CD4-positive, CD25-positive, alpha-beta regulatory T cell (primary cell): ENCODE measurements around the gene IMP3. TPM values are rescaled to one million over a fixed set of nuclear protein-coding genes. Genes with fewer than 3 reads are reported as not detected.
A peak's percentile ranks its signal among the peaks of the same experiment; 100 is the strongest.

Experiments used
- ATAC-seq, 2 donors: fragments of 150-1000 bp; cut with Tn5 transposase; one replicate each; pipeline ENCODE4 v1.10.0; 2021; ENCODE audit warnings: low read depth in 2 of 2, moderate number of reproducible peaks in 2 of 2, moderate library complexity in 1 of 2
- DNase-seq, 3 donors: peaks; one replicate each; pipeline versions ENCODE4 v3.0.0 to v3.0.0-alpha.2; 2012 to 2022; ENCODE audit warnings: mixed read lengths in 1 of 3
- H3K27ac ChIP-seq: one replicate; pipeline ENCODE4 v1.7.0; 2013; ENCODE audit warnings: mild to moderate bottlenecking, low read length; ENCODE audit not compliant: insufficient read depth, poor library complexity, severe bottlenecking
- H3K27me3 ChIP-seq: one replicate; pipeline ENCODE4 v1.7.0; 2013; ENCODE audit warnings: low read length; ENCODE audit not compliant: control insufficient read depth, insufficient read depth
- H3K36me3 ChIP-seq: one replicate; pipeline ENCODE4 v1.7.0; 2013; ENCODE audit warnings: mild to moderate bottlenecking, low read length, moderate library complexity; ENCODE audit not compliant: control insufficient read depth, insufficient read depth
- H3K4me1 ChIP-seq: 2 replicates; pipeline ENCODE4 v1.7.0; 2013; ENCODE audit warnings: mild to moderate bottlenecking, low read length; ENCODE audit not compliant: insufficient read depth, control insufficient read depth, poor library complexity, severe bottlenecking
- H3K4me3 ChIP-seq: one replicate; pipeline ENCODE4 v1.7.0; 2013; ENCODE audit warnings: low read depth, mild to moderate bottlenecking, low read length, moderate library complexity
- H3K9me3 ChIP-seq, 2 experiments: 1 replicate in 1 of 2; 2 replicates in 1 of 2; pipeline ENCODE4 v1.7.0; 2013; ENCODE audit warnings: low read length in 2 of 2, mild to moderate bottlenecking in 1 of 2, moderate library complexity in 1 of 2; ENCODE audit not compliant: control insufficient read depth in 2 of 2
- H3K27ac Mint-ChIP-seq, 3 donors: one replicate each; pipeline ENCODE4 v1.8.0; 2020 to 2022; ENCODE audit warnings: mild to moderate bottlenecking in 3 of 3, mixed read lengths in 3 of 3, moderate library complexity in 2 of 3
- H3K27me3 Mint-ChIP-seq: one replicate; pipeline ENCODE4 v1.8.0; 2022; ENCODE audit warnings: mild to moderate bottlenecking, mixed read lengths
- H3K36me3 Mint-ChIP-seq: one replicate; pipeline ENCODE4 v1.8.0; 2020; ENCODE audit warnings: mixed read lengths
- H3K4me1 Mint-ChIP-seq, 4 donors: one replicate each; pipeline ENCODE4 v1.8.0; 2020 to 2022; ENCODE audit warnings: mixed read lengths in 4 of 4, mild to moderate bottlenecking in 1 of 4
- H3K4me3 Mint-ChIP-seq, 4 donors: one replicate each; pipeline ENCODE4 v1.8.0; 2020 to 2022; ENCODE audit warnings: mild to moderate bottlenecking in 4 of 4, mixed read lengths in 4 of 4, moderate library complexity in 3 of 4
- H3K9me3 Mint-ChIP-seq, 7 donors: one replicate each; pipeline ENCODE4 v1.8.0; 2020 to 2022; ENCODE audit warnings: mixed read lengths in 7 of 7, mild to moderate bottlenecking in 3 of 7, moderate library complexity in 2 of 7
- polyA plus RNA-seq, 4 donors: library from polyadenylated mRNA; unstranded; fragments of 300-500 nt; fragmentation: Illumina TruSeq; gene quantifications; one replicate each; pipeline ENCODE4 v1.2.3, GENCODE V29; 2021
- total RNA-seq: library from RNA; stranded (reverse); gene quantifications from one replicate; pipeline ENCODE4 v1.2.3, GENCODE V29; 2022

Gene IMP3
- total and polyA plus RNA-seq, 5 donors from 2014 or later: 40.5 to 303 (median 274) TPM

- H3K4me3 Mint-ChIP-seq: no peak overlapping the region
- ATAC-seq (no peak), DNase-seq (no peak)
- no peaks in the 10 kb centered on the region for H3K4me1 Mint-ChIP-seq
- peaks cover 6% of the 10 kb centered on the region for H3K36me3 Mint-ChIP-seq
- no peak overlapping the region for H3K27ac ChIP-seq
- no peaks in the 10 kb centered on the region for H3K36me3 ChIP-seq
- H3K4me1 ChIP-seq: no peaks in the 10 kb centered on the region
- no peaks in the 10 kb centered on the region for H3K9me3 ChIP-seq
- H3K27me3 Mint-ChIP-seq: no peaks in the 10 kb centered on the region
- H3K9me3 Mint-ChIP-seq: no peaks in the 10 kb centered on the region
- no peaks in the 10 kb centered on the region for H3K27me3 ChIP-seq
- peak overlapping the region in 1 of 3 donors; percentile 63 for H3K27ac Mint-ChIP-seq
- no peak overlapping the region for H3K4me3 ChIP-seq
Observed at GRCh38 chr15:75659928-75660645, 20.1 kb upstream of the IMP3 start.

DNA sequence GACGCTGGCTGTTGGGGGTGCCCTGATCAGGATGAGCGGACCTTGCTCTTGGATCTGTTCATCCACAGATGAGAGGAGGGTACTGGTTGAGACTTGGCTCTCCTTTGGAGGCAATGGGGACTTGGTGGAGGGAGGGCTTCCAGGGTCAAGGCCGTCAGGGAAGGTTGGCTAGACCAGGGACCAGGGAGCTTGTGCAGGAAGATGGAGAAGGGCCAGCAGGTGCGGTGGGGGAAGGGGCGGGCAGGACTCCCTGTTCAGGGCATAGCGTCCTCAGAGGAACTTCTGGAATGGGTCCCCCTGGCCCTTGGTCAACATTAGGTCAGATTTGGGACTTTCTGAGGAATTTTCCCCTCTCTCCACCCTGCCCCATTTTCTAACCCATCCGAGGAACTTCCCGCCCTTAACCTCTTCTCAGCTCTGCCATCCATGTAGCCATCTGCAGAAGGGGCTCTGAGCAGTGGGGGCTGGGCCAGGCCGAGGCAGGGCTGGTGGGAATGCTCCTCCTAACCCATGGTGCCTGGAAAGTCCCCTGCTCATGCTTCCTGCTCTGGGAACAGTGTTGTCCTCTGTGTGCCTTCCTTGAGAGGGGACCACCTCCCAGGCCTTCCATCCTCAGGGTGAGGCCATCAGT is 19.2 kb upstream of the IMP3 start:
- Mint-ChIP-seq H3K4me3 (no peak overlapping the region), H3K27ac (peak overlapping the region in 2 of 3 donors; percentile 32 to 51), H3K36me3 (peaks cover 6% of the 10 kb centered on the region), H3K4me1 (no peaks in the 10 kb centered on the region), H3K9me3 (no peaks in the 10 kb centered on the region), H3K27me3 (no peaks in the 10 kb centered on the region)
- no peak overlapping the region for H3K4me3 ChIP-seq
- ATAC-seq (no peak), DNase-seq (no peak)
- H3K4me1 ChIP-seq: no peaks in the 10 kb centered on the region
- no peaks in the 10 kb centered on the region for H3K27me3 ChIP-seq
- no peaks in the 10 kb centered on the region for H3K9me3 ChIP-seq
- H3K27ac ChIP-seq: no peak overlapping the region
- H3K36me3 ChIP-seq: no peaks in the 10 kb centered on the region

DNA sequence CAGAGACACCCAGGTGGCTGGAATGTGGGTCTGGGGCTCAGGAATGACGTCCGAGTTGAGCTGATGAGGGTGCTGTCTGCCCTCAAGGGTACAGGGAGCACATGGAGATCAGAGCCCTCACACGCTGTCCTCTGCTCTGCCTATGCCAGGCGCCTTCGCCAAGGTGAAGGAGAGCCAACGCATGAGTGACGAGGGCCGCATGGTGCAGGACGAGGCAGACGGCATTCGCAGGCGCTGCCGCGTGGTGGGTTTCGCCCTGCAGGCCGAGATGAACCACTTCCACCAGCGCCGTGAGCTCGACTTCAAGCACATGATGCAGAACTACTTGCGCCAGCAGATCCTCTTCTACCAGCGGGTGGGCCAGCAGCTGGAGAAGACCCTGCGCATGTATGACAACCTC is 16.8 kb upstream of the IMP3 start:
- H3K27ac ChIP-seq: no peak overlapping the region
- H3K9me3 Mint-ChIP-seq: no peaks in the 10 kb centered on the region
- no peaks in the 10 kb centered on the region for H3K27me3 Mint-ChIP-seq
- no peaks in the 10 kb centered on the region for H3K27me3 ChIP-seq
- no peak overlapping the region for H3K4me3 ChIP-seq
- no peak for DNase-seq
- H3K27ac Mint-ChIP-seq: no peak overlapping the region
- no peak for ATAC-seq
- peaks cover 0 to 6% (median 2%) of the 10 kb centered on the region in 4 donors for H3K4me1 Mint-ChIP-seq
- H3K36me3 ChIP-seq: no peaks in the 10 kb centered on the region
- H3K36me3 Mint-ChIP-seq: peaks cover 6% of the 10 kb centered on the region
- no peaks in the 10 kb centered on the region for H3K9me3 ChIP-seq
- peaks cover 5% of the 10 kb centered on the region for H3K4me1 ChIP-seq
- no peak overlapping the region for H3K4me3 Mint-ChIP-seq

- no peak for DNase-seq
- no peak overlapping the region for H3K27ac ChIP-seq
- no peaks in the 10 kb centered on the region for H3K36me3 ChIP-seq
- no peak overlapping the region for H3K4me3 Mint-ChIP-seq
- no peaks in the 10 kb centered on the region for H3K27me3 Mint-ChIP-seq
- H3K9me3 Mint-ChIP-seq: no peaks in the 10 kb centered on the region
- H3K27ac Mint-ChIP-seq: no peak overlapping the region
- no peak for ATAC-seq
- no peaks in the 10 kb centered on the region for H3K27me3 ChIP-seq
- H3K36me3 Mint-ChIP-seq: peaks cover 6% of the 10 kb centered on the region
- no peak overlapping the region for H3K4me3 ChIP-seq
- H3K4me1 Mint-ChIP-seq: peaks cover 0 to 11% (median 4%) of the 10 kb centered on the region in 4 donors
- no peaks in the 10 kb centered on the region for H3K9me3 ChIP-seq
- H3K4me1 ChIP-seq: peaks cover 10% of the 10 kb centered on the region
Observed at GRCh38 chr15:75656331-75656730, 16.3 kb upstream of the IMP3 start.

GRCh38 chr15:75655931-75656330 is 15.9 kb upstream of the IMP3 start:
- peaks cover 11% of the 10 kb centered on the region for H3K4me1 ChIP-seq
- no peak overlapping the region for H3K4me3 ChIP-seq
- H3K27ac Mint-ChIP-seq: peak overlapping the region in 1 of 3 donors; percentile 41
- H3K4me3 Mint-ChIP-seq: no peak overlapping the region
- no peaks in the 10 kb centered on the region for H3K9me3 ChIP-seq
- DNase-seq (no peak), ATAC-seq (no peak)
- peaks cover 0 to 15% (median 8%) of the 10 kb centered on the region in 4 donors for H3K4me1 Mint-ChIP-seq
- H3K36me3 ChIP-seq: no peaks in the 10 kb centered on the region
- H3K9me3 Mint-ChIP-seq: no peaks in the 10 kb centered on the region
- H3K36me3 Mint-ChIP-seq: peaks cover 6% of the 10 kb centered on the region
- H3K27me3 ChIP-seq: no peaks in the 10 kb centered on the region
- H3K27ac ChIP-seq: no peak overlapping the region
- no peaks in the 10 kb centered on the region for H3K27me3 Mint-ChIP-seq

GRCh38 chr15:75654201-75654907 is 14.3 kb upstream of the IMP3 start:
- no peak overlapping the region for H3K27ac Mint-ChIP-seq
- Histone ChIP-seq H3K36me3 (no peaks in the 10 kb centered on the region), H3K27ac (no peak overlapping the region), H3K9me3 (no peaks in the 10 kb centered on the region), H3K4me1 (peaks cover 11% of the 10 kb centered on the region), H3K27me3 (no peaks in the 10 kb centered on the region), H3K4me3 (no peak overlapping the region)
- H3K9me3 Mint-ChIP-seq: no peaks in the 10 kb centered on the region
- H3K36me3 Mint-ChIP-seq: peaks cover 6% of the 10 kb centered on the region
- H3K4me3 Mint-ChIP-seq: no peak overlapping the region
- ATAC-seq: no peak
- no peaks in the 10 kb centered on the region for H3K27me3 Mint-ChIP-seq
- H3K4me1 Mint-ChIP-seq: peaks cover 0 to 30% (median 18%) of the 10 kb centered on the region in 4 donors
- no peak for DNase-seq

GRCh38 chr15:75653347-75653913 is 13.4 kb upstream of the IMP3 start:
- H3K9me3 ChIP-seq: no peaks in the 10 kb centered on the region

More at GRCh38 chr15:75653347-75653913, 13.4 kb upstream of the IMP3 start:
- Mint-ChIP-seq H3K27ac (no peak overlapping the region), H3K4me3 (no peak overlapping the region), H3K4me1 (peaks cover 0 to 40% (median 18%) of the 10 kb centered on the region in 4 donors), H3K9me3 (no peaks in the 10 kb centered on the region), H3K36me3 (peaks cover 6% of the 10 kb centered on the region), H3K27me3 (no peaks in the 10 kb centered on the region)
- Histone ChIP-seq H3K4me1 (peaks cover 13% of the 10 kb centered on the region), H3K36me3 (no peaks in the 10 kb centered on the region), H3K27ac (no peak overlapping the region), H3K4me3 (no peak overlapping the region), H3K27me3 (no peaks in the 10 kb centered on the region)
- no peak for DNase-seq
- no peak for ATAC-seq
